ENCODE data around the gene MARCHF10.
"Not testable (repeated sequence)": the region's sequence is repeated elsewhere in the genome, so short reads cannot be mapped to it uniquely, and the experiment has no call there.

Gene MARCHF10

GRCh38 chr17:62714016-62714777 is 93.9 kb downstream of the MARCHF10 start:
- DNase-seq: no peak

DNA sequence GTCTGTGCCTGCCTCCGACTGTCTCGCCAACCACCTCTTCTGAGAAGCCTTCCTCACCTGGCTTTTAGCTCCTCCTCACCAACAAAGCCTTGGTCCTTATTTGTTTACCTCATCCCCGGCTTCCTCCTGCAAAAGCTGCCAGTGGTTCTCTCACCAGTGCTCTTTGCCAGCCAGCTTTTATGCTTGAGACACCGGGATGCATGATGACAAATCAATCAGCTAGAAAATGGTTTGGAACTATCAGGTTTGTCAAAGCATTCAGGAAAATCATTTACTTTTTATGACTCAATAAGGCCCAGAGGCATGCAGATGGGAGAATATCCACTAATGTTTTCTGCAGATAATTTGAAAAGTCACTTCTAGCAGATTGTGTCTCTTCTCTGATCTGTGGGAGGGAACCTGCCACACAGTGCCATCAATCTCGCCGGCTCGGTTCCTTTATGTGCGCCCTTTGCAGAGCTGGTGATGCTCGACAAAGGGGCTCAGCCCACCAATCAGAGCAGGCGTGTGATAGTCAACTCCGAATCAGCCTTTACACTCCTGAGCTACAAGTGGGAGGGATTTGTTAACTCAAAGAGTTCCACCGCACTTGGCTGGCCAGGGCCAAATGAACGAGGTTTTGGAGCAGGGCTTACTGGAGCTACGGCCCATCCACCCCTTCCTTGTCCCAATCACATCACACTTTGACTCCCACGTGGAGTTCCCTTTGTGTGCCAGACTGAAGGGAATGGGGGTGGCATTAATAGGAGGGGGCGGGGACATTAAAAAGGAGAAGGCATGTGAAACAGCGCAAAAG is 94.8 kb downstream of the MARCHF10 start:
- DNase-seq: no peak

DNA sequence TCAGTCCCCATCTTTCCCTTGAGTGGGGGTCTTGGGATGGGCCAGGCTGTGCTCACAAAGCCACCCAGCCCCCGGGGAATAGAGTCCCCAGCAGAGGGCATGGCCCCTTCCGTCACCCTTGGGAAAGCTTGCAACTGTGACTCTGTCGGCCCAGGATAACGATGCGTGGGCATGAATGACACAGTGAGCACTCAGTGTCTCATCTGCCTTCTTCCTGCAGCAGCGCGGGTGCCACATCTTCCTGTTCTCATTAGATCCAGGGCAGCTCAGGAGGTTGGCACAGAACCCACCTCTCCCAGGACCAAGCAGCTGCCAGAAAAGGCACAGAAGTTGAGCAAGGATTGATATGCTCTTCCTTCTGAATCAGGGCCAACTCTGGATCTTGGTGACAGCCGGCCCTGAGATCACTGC is 95.9 kb downstream of the MARCHF10 start:
- no peak for DNase-seq

GRCh38 chr17:62708587-62708986 is 99.5 kb downstream of the MARCHF10 start:
- DNase-seq: no peak

DNA sequence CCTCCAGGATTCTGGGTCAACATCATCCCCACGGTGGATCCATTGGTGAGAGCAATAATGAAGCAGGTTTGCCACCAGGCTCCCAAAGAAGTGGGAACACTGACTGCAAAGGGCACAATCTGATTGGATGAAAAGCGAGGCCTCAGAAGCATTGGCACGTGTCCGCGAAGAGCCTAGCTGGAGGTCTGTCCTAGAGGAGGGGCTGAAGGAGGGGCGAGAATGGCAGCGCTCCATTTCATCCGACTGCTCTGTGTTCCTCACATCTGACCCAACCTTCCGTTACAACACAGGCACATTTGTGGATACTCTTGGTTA is 100.7 kb downstream of the MARCHF10 start:
- no peak for DNase-seq

DNA sequence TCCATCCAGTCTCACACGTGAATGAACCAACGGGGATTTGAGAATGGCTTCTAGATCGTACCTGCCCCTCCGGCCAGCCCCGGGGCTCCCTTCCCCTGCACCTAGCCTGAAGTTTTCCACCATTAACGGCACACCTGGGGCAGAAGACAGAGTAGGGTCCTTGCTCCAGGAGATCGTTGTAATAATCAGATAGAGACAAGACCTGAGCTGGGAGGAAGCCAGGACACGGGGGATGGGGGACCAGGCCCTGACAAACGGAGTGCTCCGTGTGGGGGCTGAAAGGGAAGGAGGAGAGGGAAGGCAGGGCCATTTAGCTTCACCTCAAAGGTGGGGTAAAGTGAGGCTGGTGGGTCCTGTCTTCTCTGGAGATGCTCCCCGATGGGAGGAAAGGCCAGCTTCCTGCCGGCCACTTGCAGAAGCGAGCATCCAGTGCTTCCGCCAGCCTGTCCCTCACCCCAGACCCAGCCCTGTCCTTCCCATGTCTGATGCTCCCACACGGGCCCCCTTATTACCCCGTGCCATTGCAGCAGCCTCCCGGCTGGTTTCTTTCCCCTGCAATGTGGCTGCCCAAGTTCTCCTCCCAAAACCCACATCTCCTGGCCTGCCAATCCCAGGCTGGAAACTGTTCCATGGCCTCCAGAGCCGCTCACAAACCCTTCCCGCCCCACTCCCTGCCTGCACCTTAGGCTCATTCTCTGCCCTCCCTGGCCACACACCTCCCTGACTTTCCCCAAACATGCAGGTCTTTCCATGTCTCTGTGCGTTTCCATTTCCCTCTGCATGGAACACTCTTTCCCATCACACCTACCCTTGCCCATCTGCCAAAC is 101.3 kb downstream of the MARCHF10 start:
- DNase-seq: no peak

GRCh38 chr17:62705778-62706597 is 102.1 kb downstream of the MARCHF10 start:
- no peak for DNase-seq

DNA sequence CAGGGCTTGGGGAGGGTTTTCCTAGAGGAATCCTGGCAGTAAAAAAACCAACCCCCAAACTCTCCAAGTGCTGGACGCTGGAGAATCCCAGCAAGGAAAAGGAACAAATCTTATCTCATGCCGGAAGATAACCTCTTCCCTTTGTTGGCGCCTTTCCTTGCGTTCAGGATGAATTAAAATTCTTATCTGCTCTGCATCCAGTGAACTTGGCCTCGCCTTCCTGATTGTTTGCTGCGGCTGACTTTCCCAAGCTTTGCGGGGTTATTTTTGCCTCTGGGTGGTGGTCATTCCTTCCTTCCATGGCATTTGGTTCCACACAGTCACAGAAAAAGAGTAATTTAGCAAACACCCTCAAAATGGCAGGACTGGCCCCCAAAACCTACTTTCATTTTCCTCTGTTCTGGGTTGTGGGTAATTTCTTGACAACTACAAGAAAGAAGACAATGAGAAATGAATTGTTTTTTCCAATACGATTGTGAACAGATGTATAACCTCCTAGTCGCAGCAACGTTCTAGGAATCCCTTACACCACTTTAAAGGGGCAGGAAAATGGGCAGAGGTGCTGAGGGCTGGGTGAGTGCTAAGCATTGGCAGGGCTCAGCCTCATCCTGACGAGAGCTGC is 102.8 kb downstream of the MARCHF10 start:
- DNase-seq: no peak

GRCh38 chr17:62704381-62704971 is 103.6 kb downstream of the MARCHF10 start:
- DNase-seq: no peak

GRCh38 chr17:62703776-62704380 is 104.2 kb downstream of the MARCHF10 start:
- DNase-seq: peak in 1 of 2 experiments; percentile 48

DNA sequence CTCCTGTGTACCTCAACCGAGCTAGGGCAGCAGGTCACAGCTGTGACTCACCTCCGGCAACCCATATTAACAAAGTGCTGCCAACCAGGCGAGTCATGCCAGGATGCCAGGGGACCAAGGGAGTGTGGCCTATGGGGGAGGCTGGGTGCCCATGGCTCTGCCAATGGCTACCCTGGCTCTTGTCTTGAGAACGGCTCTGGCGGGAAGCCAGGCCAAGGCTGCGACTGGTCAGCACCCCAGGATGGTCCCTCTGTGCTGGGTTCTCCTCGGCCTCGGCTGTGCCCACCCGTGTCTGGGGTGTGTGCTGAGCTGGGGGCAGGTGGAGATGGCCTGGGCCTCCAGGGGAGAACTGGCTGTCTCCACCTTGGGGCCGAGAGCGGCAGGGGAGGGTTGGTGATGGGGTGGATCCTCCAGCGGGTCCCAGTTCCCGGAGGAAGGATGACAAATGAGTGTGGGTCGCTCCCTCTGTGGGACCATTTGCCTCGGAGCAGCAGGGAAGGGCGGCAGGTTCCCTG is 104.8 kb downstream of the MARCHF10 start:
- DNase-seq: no peak

DNA sequence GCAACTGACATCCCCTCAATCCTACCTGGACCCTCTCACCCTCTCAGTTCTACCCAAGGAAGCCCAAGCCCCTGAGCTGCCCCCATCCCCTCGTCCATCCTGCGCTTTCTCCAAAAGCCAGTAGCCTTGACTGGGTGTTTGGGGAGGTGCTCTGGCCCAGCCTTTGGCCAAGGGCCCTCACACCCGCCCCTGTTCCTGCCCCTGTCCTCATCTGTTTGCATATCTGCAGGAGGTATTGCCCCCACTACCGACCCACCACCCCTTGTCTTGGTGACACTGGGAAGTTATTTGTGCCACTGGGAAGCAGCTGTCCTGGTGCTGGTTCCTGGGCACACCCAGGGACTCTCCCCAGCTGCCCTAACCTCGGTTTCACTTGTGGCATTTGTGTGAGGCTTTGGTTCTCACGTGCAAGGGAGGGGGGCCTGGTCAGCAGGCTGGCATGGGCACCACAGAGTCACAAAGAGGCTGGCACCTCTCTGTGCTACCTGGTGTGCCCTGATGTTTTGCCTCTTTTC is 105.3 kb downstream of the MARCHF10 start:
- DNase-seq: no peak

DNA sequence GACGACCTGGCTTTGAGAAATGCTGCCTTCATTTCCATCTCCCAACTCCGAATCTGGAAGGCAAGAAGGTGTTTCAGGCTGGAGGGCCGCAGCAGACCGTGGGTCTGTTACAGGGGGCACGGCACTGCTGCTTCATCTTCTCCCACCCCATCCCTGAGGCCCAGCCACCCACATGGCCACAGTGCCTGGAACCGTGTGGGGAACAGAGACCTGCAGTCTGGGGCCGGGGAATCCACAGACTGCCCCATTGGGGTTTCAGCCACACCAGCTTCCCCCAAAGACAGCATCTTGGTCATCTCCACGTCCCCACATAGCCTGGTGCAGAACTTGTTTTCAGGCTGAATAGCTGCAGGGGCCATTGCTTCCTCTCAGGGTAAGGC is 106.4 kb downstream of the MARCHF10 start:
- no peak for DNase-seq

- no peak for DNase-seq
These were observed 107.0 kb downstream of the MARCHF10 start for GRCh38 chr17:62700964-62701705.

DNA sequence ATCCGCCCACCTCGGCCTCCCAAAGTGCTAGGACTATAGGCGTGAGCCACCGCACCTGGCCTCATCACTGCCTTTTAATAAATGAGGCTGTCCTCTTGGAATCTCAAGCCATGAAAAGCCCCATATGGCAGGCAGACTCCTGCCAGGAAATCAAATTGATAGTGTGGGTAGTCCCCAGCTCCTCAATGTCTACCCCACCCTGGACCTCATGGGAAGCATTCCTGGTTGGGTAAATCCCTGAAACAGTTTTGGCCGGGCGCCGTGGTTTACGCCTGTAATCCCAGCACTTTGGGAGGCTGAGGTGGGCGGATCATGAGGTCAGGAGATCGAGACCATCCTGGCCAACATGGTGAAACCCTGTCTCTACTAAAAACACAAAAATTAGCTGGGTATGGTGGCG is 109.7 kb downstream of the MARCHF10 start:
- not testable (repeated sequence) for DNase-seq

DNA sequence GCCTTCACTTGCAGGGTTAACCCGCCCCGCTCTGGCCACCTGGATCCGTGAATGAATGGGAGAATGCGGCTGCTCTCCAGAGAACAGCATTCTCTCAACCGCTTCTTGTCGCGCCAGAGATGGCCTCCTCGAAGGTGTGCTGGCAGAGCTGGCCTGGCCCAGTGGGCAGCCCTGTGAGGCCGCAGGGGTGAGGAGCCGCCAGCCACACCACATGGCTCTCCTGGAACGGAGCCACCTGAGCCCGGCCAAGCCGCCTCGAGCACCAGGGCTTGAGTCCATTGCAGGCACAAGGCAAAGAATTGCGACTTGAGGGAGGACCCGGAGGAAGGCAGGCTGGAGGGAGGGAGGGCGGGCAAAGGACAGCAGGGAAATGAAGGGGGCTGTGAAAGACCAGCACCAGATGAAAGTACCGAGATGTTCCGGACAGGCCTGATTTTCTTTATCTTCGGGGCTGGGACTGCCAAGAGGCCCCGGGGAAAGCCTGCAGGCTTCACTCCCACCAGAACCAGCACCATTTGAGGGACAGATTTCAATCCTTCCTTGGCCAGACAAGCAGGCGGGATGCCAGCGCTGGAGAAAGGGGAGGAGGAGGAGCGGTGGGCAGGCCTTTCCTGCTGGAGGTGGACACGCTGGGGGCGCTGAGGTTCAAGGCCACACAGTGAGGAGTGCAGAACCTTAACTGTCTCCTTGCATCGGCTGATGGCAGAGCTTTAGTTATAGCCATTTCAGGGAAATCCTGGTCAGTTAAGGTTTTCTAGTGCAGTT is 111.2 kb downstream of the MARCHF10 start:
- DNase-seq: no peak

GRCh38 chr17:62696256-62696655 is 111.9 kb downstream of the MARCHF10 start:
- DNase-seq: no peak

DNA sequence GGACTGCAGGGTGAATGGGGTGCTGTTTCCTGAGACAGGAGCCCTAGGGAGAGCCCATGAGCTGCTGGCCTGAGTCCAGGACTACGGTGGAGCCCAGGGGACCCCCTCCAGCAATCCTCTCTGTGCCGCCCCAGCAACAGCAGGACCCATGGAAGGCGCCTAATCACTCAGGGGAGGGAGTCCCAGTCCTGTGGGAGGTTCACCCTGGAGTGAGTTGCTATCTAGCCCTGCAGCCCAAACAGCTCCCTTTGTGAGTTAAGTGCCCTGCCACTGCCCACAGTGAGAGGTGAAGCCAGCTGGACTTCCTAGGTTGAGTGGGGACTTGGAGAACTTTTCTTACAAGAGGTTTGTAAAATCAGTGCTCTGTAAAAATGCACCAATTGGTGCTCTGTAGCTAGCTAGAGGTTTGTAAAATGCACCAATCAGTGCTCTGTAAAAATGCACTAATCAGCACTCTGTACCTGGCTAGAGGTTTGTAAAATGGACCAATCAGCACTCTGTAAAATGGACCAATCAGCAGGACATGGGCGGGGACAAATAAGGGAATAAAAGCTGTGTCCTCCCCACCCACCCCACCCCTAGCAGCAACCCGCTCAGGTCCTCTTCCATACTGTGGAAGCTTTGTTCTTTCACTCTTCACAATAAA is 112.9 kb downstream of the MARCHF10 start:
- not testable (repeated sequence) for DNase-seq
